ENCODE measurements around the gene FGF21.
A peak's percentile ranks its signal among the peaks of the same experiment; 100 is the strongest.

The FGF21 gene

DNA sequence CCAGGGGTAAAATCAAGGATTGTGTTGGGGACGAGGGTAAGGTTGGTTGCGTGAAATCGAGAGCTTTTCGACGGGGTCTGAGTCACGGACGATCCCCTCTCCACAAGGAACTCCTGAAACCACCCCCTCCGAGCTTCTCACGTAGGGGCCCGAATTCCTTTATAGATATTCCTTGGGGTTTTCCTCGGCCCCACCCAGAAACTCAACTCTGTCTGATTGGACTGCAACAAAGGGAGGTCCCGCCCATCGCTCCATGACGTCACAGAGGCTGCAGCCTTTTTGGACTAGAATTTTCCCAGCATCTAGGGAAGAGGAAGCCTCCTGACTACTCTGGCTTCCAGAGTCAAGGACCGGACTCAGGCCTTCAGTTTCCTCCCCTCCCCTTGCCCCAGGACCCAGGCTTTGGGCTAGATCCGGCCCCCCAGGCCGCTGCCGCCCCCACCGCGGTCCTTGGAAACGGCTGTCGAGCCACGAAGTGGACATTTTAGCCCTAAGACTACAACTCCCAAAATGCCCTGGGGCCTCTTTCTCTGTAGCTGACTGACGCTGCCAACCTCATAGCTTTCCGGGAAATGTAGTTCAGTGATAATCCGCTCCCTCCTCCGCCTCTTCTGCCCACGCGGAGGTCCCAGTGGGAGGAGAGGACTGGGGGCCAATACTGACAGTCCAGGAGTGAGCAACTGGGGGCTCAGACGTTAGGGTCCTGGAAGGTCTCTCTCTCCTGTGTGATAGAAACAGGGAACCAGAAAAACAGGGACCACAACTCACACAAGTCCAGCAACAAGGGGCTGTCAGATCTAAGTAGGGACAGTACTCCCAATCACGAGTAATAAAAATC lies 8.4 kb upstream of the FGF21 start, which contains the start of gene IZUMO1:
Gene IZUMO1, minus strand, starts transcription at position 172 of the 838 bp plus-strand sequence. CDS start 1,050 bp downstream, outside the sequence.
- Histone ChIP-seq H3K27me3 (replicated peaks; ENCODE audit: control insufficient read depth, insufficient read depth, low read length) (peaks cover 25% of the 10 kb centered on the region), H3K4me1 (ENCODE audit: control insufficient read depth, insufficient read depth, low read length) (no peaks in the 10 kb centered on the region), H3K36me3 (ENCODE audit: control insufficient read depth, insufficient read depth, low read length, severe bottlenecking) (no peaks in the 10 kb centered on the region), H3K9ac (ENCODE audit: low read length) (peak within 1 kb of the TSS; percentile 62), H3K4me3 (ENCODE audit: low read length) (peak within 1 kb of the TSS; percentile 77), H3K9me3 (ENCODE audit: control insufficient read depth, low read length) (no peaks in the 10 kb centered on the region)
- DNase-seq (ENCODE audit: low read depth), result peak; percentile 94

DNA sequence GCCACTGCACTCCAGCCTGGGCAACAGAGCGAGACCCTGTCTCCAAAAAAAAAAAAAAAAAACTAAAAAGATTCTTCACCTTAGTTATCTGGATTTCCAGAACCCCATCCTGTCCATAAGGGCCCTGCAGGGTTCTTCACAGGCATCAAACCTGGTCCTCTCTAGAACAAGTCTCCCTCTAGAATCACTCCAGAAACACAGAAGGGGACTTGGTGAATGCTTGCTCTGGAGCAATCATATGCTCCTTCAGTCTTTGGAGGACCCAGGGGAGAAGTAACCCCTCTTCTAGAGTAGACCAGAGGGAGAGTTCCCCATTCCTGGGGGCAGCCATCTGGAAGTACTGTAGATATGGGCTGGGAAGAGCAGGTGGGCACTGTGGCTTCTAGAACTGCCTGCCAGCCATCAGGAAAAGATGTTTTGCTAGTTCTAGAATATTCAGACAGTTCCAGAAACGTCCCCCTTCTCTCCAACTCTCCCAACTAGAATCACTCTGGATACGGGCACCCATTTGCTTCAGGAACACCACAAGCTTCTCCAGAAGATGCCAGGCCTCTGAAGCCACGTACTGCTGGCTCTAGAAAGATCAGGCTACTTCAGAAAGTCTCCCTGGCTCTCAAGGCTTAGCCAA lies 5.6 kb upstream of the FGF21 start:
- H3K9ac ChIP-seq (ENCODE audit: low read length), result no peak overlapping the region
- H3K27me3 ChIP-seq (replicated peaks; ENCODE audit: control insufficient read depth, insufficient read depth, low read length), result peaks cover 31% of the 10 kb centered on the region
- no peaks in the 10 kb centered on the region for H3K9me3 ChIP-seq (ENCODE audit: control insufficient read depth, low read length)
- no peak overlapping the region for H3K4me3 ChIP-seq (ENCODE audit: low read length)
- no peaks in the 10 kb centered on the region for H3K36me3 ChIP-seq (ENCODE audit: control insufficient read depth, insufficient read depth, low read length, severe bottlenecking)
- H3K4me1 ChIP-seq (ENCODE audit: control insufficient read depth, insufficient read depth, low read length), result no peaks in the 10 kb centered on the region
- DNase-seq (ENCODE audit: low read depth), result no peak

DNA sequence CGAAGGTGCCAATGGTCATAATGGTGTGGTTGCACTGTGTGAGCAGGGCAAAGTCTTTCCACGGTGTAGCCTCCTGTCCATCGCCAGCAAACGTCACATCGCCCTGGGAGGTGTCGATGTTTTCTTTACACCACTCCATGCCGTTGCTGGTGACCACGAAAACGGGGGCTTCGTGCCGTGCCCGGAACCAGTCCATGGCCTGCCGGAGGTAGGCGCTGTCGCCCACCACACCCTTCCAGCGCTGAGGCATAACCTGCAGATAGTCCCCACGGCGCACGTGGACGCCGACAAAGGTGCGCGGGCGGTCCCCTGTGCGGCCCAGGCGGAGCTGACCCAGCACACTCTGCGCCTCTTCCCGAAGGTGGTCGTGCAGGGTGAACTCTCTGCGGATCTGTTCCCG lies 5.0 kb upstream of the FGF21 start:
- no peak for DNase-seq (ENCODE audit: low read depth)
- Histone ChIP-seq H3K9ac (ENCODE audit: low read length) (no peak overlapping the region), H3K4me3 (ENCODE audit: low read length) (no peak overlapping the region), H3K36me3 (ENCODE audit: control insufficient read depth, insufficient read depth, low read length, severe bottlenecking) (no peaks in the 10 kb centered on the region), H3K27me3 (replicated peaks; ENCODE audit: control insufficient read depth, insufficient read depth, low read length) (peaks cover 31% of the 10 kb centered on the region), H3K9me3 (ENCODE audit: control insufficient read depth, low read length) (no peaks in the 10 kb centered on the region), H3K4me1 (ENCODE audit: control insufficient read depth, insufficient read depth, low read length) (no peaks in the 10 kb centered on the region)

DNA sequence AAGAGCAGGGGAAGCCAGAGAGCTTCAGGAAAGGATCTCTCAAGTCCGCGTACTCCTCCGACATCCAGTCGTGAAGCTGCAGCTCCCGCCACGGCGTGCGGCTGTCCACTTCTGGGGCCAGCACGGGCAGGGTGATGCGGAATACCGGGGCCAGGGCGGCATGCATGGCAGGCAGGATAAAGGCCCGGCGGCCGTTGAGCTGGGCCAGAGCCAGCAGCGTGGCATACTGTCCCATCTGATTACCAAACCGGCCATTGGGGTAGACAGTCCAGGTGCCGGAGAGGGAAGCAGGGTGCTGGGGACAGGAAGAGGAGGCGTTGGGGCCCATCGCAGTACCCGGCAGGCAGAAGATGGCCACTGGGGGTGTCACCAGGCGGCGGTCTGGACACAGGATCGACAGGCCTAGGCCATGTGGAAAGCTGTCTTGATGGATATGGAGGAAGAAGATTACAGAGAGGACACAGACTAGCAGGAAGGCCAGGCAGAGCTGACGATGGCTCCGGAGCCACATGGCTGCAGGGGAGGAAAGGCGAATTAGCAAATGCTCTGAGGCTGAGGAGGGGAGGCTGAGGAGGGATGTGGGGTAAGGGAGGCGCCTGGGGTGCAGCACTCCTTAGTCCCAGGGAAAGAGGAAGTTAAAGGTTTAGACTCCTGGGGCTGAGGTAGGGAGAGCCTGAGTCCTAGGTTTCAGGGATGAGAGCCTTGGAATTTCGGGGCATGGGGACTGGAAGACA lies 4.4 kb upstream of the FGF21 start:
- Histone ChIP-seq H3K9me3 (ENCODE audit: control insufficient read depth, low read length) (no peaks in the 10 kb centered on the region), H3K27me3 (replicated peaks; ENCODE audit: control insufficient read depth, insufficient read depth, low read length) (peaks cover 31% of the 10 kb centered on the region), H3K4me3 (ENCODE audit: low read length) (no peak overlapping the region), H3K36me3 (ENCODE audit: control insufficient read depth, insufficient read depth, low read length, severe bottlenecking) (no peaks in the 10 kb centered on the region), H3K4me1 (ENCODE audit: control insufficient read depth, insufficient read depth, low read length) (no peaks in the 10 kb centered on the region), H3K9ac (ENCODE audit: low read length) (no peak overlapping the region)
- no peak for DNase-seq (ENCODE audit: low read depth)

DNA sequence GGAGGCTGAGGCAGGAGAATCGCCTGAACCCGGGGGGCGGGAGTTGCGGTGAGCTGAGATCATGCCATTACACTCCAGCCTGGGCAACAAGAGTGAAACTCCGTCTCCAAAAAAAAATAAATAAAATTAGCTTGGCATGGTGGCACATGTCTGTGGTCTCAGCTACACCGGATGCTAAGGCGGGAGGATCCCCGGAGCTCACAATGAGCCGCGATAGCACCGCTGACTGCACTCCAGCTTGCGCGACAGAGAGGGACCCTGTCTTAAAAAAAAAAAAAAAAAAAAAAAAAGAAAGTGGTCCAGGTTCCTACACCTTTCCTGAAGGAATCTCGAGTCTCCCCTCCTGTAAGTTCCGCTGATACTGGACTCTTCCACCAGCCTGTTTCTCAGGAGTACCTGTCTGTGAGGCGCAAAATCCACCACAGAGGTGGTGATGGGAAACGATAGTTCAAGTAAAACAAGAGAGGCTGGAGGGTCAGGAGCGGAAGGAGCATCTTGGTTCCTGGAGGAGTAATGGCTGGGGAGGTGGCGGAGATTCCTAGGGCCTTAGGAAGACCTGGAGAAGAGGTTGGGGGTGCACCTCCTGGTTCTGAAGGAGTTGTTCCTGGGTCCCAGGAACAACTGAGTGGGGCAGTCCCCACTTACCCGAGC lies 3.4 kb upstream of the FGF21 start:
- H3K9me3 ChIP-seq (ENCODE audit: control insufficient read depth, low read length), result no peaks in the 10 kb centered on the region
- no peak for DNase-seq (ENCODE audit: low read depth)
- H3K9ac ChIP-seq (ENCODE audit: low read length), result no peak overlapping the region
- no peaks in the 10 kb centered on the region for H3K36me3 ChIP-seq (ENCODE audit: control insufficient read depth, insufficient read depth, low read length, severe bottlenecking)
- no peaks in the 10 kb centered on the region for H3K4me1 ChIP-seq (ENCODE audit: control insufficient read depth, insufficient read depth, low read length)
- peaks cover 32% of the 10 kb centered on the region for H3K27me3 ChIP-seq (replicated peaks; ENCODE audit: control insufficient read depth, insufficient read depth, low read length)
- no peak overlapping the region for H3K4me3 ChIP-seq (ENCODE audit: low read length)

DNA sequence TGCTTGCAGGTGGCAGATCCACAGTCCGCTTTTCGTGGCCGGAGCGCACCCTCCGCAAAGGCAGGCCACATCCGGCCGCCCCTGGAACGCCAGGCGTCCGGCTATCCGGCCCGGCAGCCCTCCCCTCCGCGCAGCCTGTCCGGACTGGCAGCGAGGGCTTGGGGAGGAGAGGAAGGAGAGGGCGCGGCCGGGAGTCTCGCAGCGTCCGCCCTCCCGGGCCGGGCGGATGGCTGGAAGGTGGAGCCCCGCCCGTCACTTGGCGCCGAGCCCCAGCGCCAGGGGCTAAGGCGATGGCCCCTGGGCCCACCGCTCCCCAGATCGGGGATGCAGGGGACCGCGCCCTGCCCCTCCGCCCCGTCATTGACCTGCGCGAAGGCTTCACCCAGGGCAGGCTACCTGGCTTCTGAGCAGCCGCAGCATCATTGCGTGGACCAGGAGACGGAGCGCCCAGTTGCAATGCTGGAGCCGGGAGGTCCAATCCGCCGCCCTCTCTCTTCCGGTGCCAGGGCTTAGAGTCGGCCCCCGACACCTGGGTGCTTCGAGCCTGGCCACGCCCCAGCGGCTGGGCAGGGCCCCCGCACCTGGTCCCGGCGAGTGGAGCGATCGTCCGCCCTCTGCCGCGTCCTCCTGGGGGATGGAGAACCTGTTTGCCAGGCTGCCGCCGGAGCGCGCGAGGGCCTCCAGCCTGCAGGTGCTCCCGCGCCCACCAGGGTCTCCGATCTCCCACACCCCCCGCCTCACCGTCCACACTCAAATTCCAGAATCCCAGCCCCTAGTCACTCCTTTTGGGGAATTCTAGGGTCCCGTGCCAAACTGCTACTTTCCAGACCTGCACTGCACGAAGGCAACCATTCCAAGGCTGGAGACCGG lies 2.6 kb upstream of the FGF21 start, which contains the start of gene FUT1:
Gene FUT1, minus strand, starts transcription at position 146 of the 870 bp plus-strand sequence. CDS start 1,360 bp downstream, outside the sequence.
- peaks cover 35% of the 10 kb centered on the region for H3K27me3 ChIP-seq (replicated peaks; ENCODE audit: control insufficient read depth, insufficient read depth, low read length)

DNA sequence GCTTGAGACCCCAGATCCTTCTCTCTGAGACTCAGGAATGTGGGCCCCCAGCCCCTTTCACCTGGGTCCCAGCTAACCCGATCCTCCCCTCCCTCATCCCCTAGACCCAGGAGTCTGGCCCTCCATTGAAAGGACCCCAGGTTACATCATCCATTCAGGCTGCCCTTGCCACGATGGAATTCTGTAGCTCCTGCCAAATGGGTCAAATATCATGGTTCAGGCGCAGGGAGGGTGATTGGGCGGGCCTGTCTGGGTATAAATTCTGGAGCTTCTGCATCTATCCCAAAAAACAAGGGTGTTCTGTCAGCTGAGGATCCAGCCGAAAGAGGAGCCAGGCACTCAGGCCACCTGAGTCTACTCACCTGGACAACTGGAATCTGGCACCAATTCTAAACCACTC lies 463 bp downstream of the FGF21 start:
- Histone ChIP-seq H3K9me3 (ENCODE audit: control insufficient read depth, low read length) (no peaks in the 10 kb centered on the region), H3K27me3 (replicated peaks; ENCODE audit: control insufficient read depth, insufficient read depth, low read length) (peaks cover 25% of the 10 kb centered on the region), H3K4me1 (ENCODE audit: control insufficient read depth, insufficient read depth, low read length) (no peaks in the 10 kb centered on the region), H3K4me3 (ENCODE audit: low read length) (no peak overlapping the region), H3K9ac (ENCODE audit: low read length) (no peak overlapping the region), H3K36me3 (ENCODE audit: control insufficient read depth, insufficient read depth, low read length, severe bottlenecking) (no peaks in the 10 kb centered on the region)
- no peak for DNase-seq (ENCODE audit: low read depth)

More for the DNA sequence above, 2.6 kb upstream of the FGF21 start, which contains the start of gene FUT1:
- Histone ChIP-seq H3K36me3 (ENCODE audit: control insufficient read depth, insufficient read depth, low read length, severe bottlenecking) (no peaks in the 10 kb centered on the region), H3K4me3 (ENCODE audit: low read length) (no peak within 1 kb of the TSS), H3K9ac (ENCODE audit: low read length) (no peak within 1 kb of the TSS), H3K9me3 (ENCODE audit: control insufficient read depth, low read length) (no peaks in the 10 kb centered on the region), H3K4me1 (ENCODE audit: control insufficient read depth, insufficient read depth, low read length) (no peaks in the 10 kb centered on the region)
- peak; percentile 55 for DNase-seq (ENCODE audit: low read depth)

DNA sequence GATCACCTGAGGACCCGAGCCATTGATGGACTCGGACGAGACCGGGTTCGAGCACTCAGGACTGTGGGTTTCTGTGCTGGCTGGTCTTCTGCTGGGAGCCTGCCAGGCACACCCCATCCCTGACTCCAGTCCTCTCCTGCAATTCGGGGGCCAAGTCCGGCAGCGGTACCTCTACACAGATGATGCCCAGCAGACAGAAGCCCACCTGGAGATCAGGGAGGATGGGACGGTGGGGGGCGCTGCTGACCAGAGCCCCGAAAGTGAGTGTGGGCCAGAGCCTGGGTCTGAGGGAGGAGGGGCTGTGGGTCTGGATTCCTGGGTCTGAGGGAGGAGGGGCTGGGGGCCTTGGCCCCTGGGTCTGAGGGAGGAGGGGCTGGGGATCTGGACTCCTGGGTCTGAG lies 888 bp downstream of the FGF21 start:
- DNase-seq (ENCODE audit: low read depth), result no peak
- Histone ChIP-seq H3K9me3 (ENCODE audit: control insufficient read depth, low read length) (no peaks in the 10 kb centered on the region), H3K9ac (ENCODE audit: low read length) (no peak overlapping the region), H3K4me3 (ENCODE audit: low read length) (no peak overlapping the region), H3K36me3 (ENCODE audit: control insufficient read depth, insufficient read depth, low read length, severe bottlenecking) (no peaks in the 10 kb centered on the region), H3K4me1 (ENCODE audit: control insufficient read depth, insufficient read depth, low read length) (no peaks in the 10 kb centered on the region), H3K27me3 (replicated peaks; ENCODE audit: control insufficient read depth, insufficient read depth, low read length) (peaks cover 26% of the 10 kb centered on the region)

DNA sequence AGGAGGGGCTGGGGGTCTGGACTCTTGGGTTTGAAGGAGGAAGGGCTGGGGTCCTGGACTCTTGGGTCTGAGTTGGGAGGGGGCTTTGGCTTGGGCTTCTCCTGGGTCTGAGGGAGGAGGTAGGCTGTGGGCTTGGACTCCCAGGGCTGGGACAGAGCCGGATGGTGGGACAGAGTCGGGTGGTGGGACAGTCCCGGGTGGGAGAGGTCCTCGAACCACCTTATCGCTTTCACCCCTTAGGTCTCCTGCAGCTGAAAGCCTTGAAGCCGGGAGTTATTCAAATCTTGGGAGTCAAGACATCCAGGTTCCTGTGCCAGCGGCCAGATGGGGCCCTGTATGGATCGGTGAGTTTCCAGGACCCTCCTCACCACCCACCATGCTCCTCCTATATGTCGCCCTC lies 1.4 kb downstream of the FGF21 start:
- Histone ChIP-seq H3K36me3 (ENCODE audit: control insufficient read depth, insufficient read depth, low read length, severe bottlenecking) (no peaks in the 10 kb centered on the region), H3K27me3 (replicated peaks; ENCODE audit: control insufficient read depth, insufficient read depth, low read length) (peaks cover 27% of the 10 kb centered on the region), H3K9ac (ENCODE audit: low read length) (no peak overlapping the region)

DNA sequence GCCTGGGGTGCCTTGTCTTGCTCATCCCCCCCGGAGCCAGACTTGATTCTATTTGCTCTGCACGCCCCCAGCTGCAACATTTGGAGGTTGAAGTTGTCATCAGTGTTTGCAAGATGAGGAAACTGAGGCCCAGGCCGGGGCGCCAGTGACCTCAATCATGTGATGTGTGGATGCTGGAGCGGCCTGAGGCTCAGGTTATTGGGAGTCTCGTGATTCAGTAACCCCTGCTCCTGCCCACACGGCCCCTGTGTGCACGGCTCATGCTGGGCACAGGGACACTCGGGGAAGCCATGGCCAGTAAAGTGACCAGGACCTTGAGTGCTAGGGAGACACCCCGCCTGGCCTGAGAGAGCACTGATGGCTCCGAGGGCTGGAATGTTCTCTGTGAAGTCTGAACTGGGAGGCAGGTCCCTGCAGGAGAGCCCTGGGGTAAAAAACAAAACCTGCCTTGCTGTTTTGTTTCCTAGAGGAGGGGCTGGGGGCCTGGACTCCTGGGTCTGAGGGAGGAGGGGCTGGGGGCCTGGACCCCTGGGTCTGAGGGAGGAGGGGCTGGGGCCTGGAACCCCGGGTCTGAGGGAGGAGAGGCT lies 1.9 kb downstream of the FGF21 start:
- Histone ChIP-seq H3K9ac (ENCODE audit: low read length) (no peak overlapping the region), H3K36me3 (ENCODE audit: control insufficient read depth, insufficient read depth, low read length, severe bottlenecking) (no peaks in the 10 kb centered on the region), H3K9me3 (ENCODE audit: control insufficient read depth, low read length) (no peaks in the 10 kb centered on the region), H3K4me1 (ENCODE audit: control insufficient read depth, insufficient read depth, low read length) (no peaks in the 10 kb centered on the region), H3K4me3 (ENCODE audit: low read length) (no peak overlapping the region), H3K27me3 (replicated peaks; ENCODE audit: control insufficient read depth, insufficient read depth, low read length) (peaks cover 27% of the 10 kb centered on the region)
- DNase-seq (ENCODE audit: low read depth), result no peak

More for the DNA sequence above, 1.4 kb downstream of the FGF21 start:
- Histone ChIP-seq H3K4me3 (ENCODE audit: low read length) (no peak overlapping the region), H3K4me1 (ENCODE audit: control insufficient read depth, insufficient read depth, low read length) (no peaks in the 10 kb centered on the region), H3K9me3 (ENCODE audit: control insufficient read depth, low read length) (no peaks in the 10 kb centered on the region)
- no peak for DNase-seq (ENCODE audit: low read depth)
